BE2C (cell line): ENCODE results near the gene MYEOV.

Experiments used
- DNase-seq: peaks from one replicate; pipeline ENCODE4 v3.0.0-alpha.2; 2020
- H3K27me3 ChIP-seq: fragments of 250-450 bp; sonication (Bioruptor Pico); 2 replicates; pipeline ENCODE4 v1.5.1; 2020; ENCODE audit warnings: mild to moderate bottlenecking
- H3K36me3 ChIP-seq: fragments of 250-450 bp; sonication (Bioruptor Pico); 2 replicates; pipeline ENCODE4 v1.5.1; 2020; ENCODE audit warnings: mild to moderate bottlenecking
- H3K4me1 ChIP-seq: fragments of 250-450 bp; sonication (Bioruptor Pico); 2 replicates; pipeline ENCODE4 v1.5.1; 2020
- H3K4me3 ChIP-seq: 2 replicates; pipeline ENCODE4 v1.5.1; 2011; ENCODE audit warnings: low read depth, low read length
- H3K9me3 ChIP-seq: fragments of 250-450 bp; sonication (Bioruptor Pico); 2 replicates; pipeline ENCODE4 v1.5.1; 2020
- TF ChIP-seq, protein P1 (sequence below): IDR thresholded peaks from 2 replicates; pipeline ENCODE4 v1.5.1; 2012; ENCODE audit warnings: mild to moderate bottlenecking, low read depth, low read length

Gene MYEOV

DNA sequence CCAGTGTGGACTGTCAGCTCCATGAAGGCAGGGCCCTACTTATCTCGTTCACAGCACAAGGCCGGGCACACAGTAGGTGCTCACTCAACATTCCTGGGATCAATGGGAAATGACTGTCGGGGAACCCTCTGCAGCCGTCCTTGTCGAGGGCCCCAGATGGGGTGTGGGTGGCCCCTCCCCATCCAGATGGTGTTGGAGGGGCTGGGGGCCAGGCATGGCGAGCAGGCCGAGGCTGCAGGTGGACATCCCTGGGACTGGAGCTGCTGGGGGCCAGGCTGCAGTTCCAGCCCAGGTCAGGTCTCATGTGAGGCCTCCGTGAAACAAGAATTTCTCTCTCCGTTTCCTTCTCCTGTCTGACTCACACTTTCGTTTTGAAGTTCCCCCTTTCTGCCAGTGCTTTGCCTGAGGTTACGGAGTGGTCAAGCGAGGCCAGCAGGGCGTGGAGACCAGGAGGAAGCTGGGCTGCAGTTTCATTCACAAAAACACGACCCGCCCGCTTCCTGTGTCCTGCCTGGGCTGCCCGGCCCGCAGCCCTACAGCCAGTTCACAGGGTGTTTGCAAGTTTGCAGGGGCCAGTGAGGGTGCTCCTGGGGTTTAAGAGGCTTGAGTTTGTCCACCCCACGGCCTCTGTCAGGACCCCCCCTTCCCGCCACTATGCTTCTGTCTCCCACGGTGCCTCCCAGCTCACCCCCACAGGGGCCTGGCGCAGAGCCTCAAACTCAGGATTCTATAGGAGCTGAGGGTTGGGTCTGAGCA is 4.5 kb downstream of the MYEOV start:
- TF ChIP-seq, protein P1, sequence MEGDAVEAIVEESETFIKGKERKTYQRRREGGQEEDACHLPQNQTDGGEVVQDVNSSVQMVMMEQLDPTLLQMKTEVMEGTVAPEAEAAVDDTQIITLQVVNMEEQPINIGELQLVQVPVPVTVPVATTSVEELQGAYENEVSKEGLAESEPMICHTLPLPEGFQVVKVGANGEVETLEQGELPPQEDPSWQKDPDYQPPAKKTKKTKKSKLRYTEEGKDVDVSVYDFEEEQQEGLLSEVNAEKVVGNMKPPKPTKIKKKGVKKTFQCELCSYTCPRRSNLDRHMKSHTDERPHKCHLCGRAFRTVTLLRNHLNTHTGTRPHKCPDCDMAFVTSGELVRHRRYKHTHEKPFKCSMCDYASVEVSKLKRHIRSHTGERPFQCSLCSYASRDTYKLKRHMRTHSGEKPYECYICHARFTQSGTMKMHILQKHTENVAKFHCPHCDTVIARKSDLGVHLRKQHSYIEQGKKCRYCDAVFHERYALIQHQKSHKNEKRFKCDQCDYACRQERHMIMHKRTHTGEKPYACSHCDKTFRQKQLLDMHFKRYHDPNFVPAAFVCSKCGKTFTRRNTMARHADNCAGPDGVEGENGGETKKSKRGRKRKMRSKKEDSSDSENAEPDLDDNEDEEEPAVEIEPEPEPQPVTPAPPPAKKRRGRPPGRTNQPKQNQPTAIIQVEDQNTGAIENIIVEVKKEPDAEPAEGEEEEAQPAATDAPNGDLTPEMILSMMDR = no peak

DNA sequence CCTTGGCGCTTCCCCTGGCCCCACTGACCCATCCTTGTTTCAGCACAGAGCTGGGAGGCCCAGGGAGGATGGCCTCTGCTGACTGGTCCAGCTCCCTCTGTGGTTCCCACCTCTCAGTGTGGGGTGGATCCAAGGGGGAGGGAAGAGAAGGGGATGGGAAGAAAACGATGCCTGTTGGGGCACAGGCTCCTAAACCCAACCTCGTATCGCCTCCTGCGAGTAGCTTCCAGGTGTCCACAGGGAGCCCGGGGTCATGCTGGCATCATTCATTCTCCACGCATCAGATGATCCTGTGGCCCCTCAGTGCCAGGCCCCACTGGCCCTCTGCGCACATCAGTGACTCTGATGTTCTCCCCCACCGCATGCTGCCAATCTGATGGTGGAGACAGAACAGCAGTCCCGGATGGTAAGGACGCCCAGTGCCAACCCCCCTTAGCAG is 5.1 kb downstream of the MYEOV start:
- DNase-seq = no peak
- Histone ChIP-seq H3K36me3 (no peaks in the 10 kb centered on the region), H3K4me1 (peaks cover 20% of the 10 kb centered on the region), H3K9me3 (no peaks in the 10 kb centered on the region), H3K4me3 (no peak overlapping the region), H3K27me3 (no peaks in the 10 kb centered on the region)
- TF ChIP-seq, protein P1 = no peak

More for the DNA sequence above, 4.5 kb downstream of the MYEOV start:
- no peak for DNase-seq
- Histone ChIP-seq H3K36me3 (no peaks in the 10 kb centered on the region), H3K4me3 (no peak overlapping the region), H3K27me3 (no peaks in the 10 kb centered on the region), H3K4me1 (peaks cover 24% of the 10 kb centered on the region), H3K9me3 (no peaks in the 10 kb centered on the region)

DNA sequence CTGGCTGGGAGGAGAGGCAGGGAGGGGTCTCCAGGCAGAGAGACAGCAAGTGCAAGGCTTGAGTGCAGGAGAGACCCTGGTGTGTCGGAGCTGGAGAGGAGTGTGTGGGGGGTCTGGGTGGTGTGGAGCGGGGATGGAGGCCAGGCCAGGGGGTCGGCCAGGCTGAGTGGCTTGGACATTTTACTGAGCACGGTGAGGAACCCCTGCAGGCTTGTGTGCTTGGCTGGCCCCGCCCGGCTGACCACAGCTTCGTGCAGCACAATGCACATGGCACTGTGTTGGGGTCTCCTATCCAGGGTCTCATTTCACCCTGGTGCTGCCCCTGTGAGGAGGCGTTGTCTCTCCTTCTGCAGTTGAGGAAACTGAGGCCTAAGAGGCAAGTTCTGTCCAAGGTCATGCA is 5.6 kb downstream of the MYEOV start:
- TF ChIP-seq, protein P1 = no peak
- H3K4me1 ChIP-seq = peaks cover 17% of the 10 kb centered on the region
- H3K9me3 ChIP-seq = no peaks in the 10 kb centered on the region
- no peaks in the 10 kb centered on the region for H3K36me3 ChIP-seq
- H3K4me3 ChIP-seq = no peak overlapping the region
- DNase-seq = no peak
- H3K27me3 ChIP-seq = no peaks in the 10 kb centered on the region

DNA sequence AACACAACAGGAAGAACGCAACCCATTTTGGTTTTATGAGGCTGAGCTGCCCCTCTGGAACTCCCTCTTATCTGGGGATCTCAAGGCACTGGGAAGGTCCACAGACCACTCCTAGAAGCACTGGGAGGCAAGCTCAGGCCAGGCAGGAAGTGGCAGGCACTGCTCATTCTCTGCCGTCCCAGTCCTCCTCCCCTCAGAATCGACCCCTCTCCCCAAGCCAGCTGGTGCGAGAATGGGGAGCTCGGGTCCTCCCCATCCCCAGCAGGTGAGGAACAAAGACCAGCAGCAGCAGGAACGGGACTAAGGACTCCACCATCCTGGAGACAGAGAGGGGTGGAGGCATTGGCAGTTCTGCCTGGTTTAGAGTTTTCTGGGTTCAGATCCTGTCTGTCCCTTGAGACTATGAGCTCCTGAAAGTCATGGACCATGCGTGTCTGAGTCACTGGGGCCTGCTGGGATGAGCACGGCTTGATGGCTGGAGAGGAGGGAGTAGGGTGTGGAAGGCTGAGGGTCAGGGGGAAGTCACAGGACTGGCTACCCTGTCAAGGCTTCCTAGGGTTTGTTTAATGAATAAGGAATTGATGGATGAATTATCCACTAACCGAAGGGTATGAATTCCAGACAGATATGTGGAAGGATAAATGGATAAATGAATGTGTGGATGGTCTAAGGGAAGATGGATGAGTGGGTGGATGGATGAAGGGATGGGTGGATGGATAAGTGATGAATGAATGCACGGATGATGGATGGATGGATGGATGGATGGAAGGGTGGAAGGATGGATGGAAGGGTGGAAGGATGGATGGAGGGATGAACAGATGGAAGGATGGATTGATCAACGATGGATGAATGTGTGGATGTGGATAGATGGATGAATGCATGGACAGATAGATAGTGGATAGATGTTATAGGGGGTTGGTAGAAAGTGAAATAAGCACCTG is 6.4 kb downstream of the MYEOV start:
- H3K36me3 ChIP-seq = no peaks in the 10 kb centered on the region
- H3K4me3 ChIP-seq = no peak overlapping the region
- no peaks in the 10 kb centered on the region for H3K9me3 ChIP-seq
- TF ChIP-seq, protein P1 = no peak
- no peak for DNase-seq
- H3K27me3 ChIP-seq = no peaks in the 10 kb centered on the region
- H3K4me1 ChIP-seq = peaks cover 17% of the 10 kb centered on the region

DNA sequence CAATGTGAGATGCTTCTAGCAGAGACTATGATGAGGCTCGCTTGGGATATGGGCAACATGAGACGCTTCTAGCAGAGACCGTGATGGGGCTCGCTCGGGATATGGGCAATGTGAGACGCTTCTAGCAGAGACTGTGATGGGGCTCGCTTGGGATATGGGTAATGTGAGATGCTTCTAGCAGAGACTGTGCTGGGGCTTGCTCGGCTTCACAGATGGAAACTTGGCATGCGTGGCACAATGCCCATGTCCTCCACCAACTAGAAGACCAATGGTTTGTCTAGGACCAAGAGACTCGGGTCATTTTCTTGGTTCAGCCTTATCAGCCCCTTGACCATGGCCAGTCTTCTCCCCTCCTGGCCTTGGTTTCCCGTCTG is 7.1 kb downstream of the MYEOV start:
- H3K4me1 ChIP-seq = peaks cover 17% of the 10 kb centered on the region
- no peaks in the 10 kb centered on the region for H3K27me3 ChIP-seq
- no peaks in the 10 kb centered on the region for H3K36me3 ChIP-seq
- no peaks in the 10 kb centered on the region for H3K9me3 ChIP-seq
- TF ChIP-seq, protein P1 = no peak
- H3K4me3 ChIP-seq = no peak overlapping the region
- no peak for DNase-seq
